Activated T-helper 1 cell treated with anti-CD3 and anti-CD28 coated beads, Interleukin-12 subunit alpha, Interleukin-12 subunit beta, Interleukin-2, Interleukin-4 antibody, amounts not matched to agents 30 ng/mL and 10 ng/mL and 1 ng/mL, durations not matched to agents 14 hours and 24 hours and 36 hours (primary cell): Measurements from ENCODE around the gene PROSER2. TPM values are rescaled to one million over a fixed set of nuclear protein-coding genes. Genes with fewer than 3 reads are reported as not detected.
"Not testable (repeated sequence)": the region's sequence is repeated elsewhere in the genome, so short reads cannot be mapped to it uniquely, and the experiment has no call there.

ENCODE experiments used
- DNase-seq: peaks from one replicate; pipeline ENCODE4 v3.0.0; 2021; ENCODE audit warnings: low spot score
- H3K27ac Mint-ChIP-seq: one replicate; pipeline ENCODE4 v1.8.0; 2021; ENCODE audit warnings: mild to moderate bottlenecking, mixed read lengths
- H3K27me3 Mint-ChIP-seq: one replicate; pipeline ENCODE4 v1.8.0; 2022; ENCODE audit warnings: mild to moderate bottlenecking, moderate library complexity, mixed read lengths; ENCODE audit not compliant: insufficient read depth
- H3K36me3 Mint-ChIP-seq: one replicate; pipeline ENCODE4 v1.8.0; 2021; ENCODE audit warnings: low read depth, mixed read lengths
- H3K4me1 Mint-ChIP-seq: one replicate; pipeline ENCODE4 v1.8.0; 2021; ENCODE audit warnings: low read depth, mixed read lengths
- H3K4me3 Mint-ChIP-seq: one replicate; pipeline ENCODE4 v1.8.0; 2021; ENCODE audit warnings: mild to moderate bottlenecking, moderate library complexity, mixed read lengths
- H3K9me3 Mint-ChIP-seq: one replicate; pipeline ENCODE4 v1.8.0; 2021; ENCODE audit warnings: mixed read lengths
- intact Hi-C: fragments of 100-400 bp; cut with micrococcal nuclease; formaldehyde crosslinking; loops from one replicate; pipeline ENCODE4 v1.15.1; 2024
- total RNA-seq: library from RNA; stranded (reverse); gene quantifications from 2 replicates; pipeline ENCODE4 v1.2.3, GENCODE V29; 2022

PROSER2 gene
- total RNA-seq, 1 donor from 2014 or later, result 0.39 TPM

- DNase-seq, result no peak
- H3K36me3 Mint-ChIP-seq, result no peaks in the 10 kb centered on the region
These were observed 57.2 kb downstream of the PROSER2 start for GRCh38 chr10:11880151-11881029.

GRCh38 chr10:11881030-11881476 lies 57.9 kb downstream of the PROSER2 start:
- H3K4me3 Mint-ChIP-seq, result no peak overlapping the region
- no peak for DNase-seq
- no peaks in the 10 kb centered on the region for H3K9me3 Mint-ChIP-seq
- no peaks in the 10 kb centered on the region for H3K4me1 Mint-ChIP-seq
- H3K27me3 Mint-ChIP-seq, result peaks cover 7% of the 10 kb centered on the region
- intact Hi-C loops, result no loop called here
- no peak overlapping the region for H3K27ac Mint-ChIP-seq
- H3K36me3 Mint-ChIP-seq, result no peaks in the 10 kb centered on the region

More at GRCh38 chr10:11880151-11881029, 57.2 kb downstream of the PROSER2 start:
- intact Hi-C loops, result no loop called here
- Mint-ChIP-seq H3K4me1 (no peaks in the 10 kb centered on the region), H3K9me3 (no peaks in the 10 kb centered on the region), H3K4me3 (no peak overlapping the region), H3K27me3 (peaks cover 9% of the 10 kb centered on the region), H3K27ac (no peak overlapping the region)

- intact Hi-C loops, result no loop called here
- Mint-ChIP-seq H3K36me3 (no peaks in the 10 kb centered on the region), H3K4me1 (no peaks in the 10 kb centered on the region), H3K27ac (no peak overlapping the region), H3K4me3 (no peak overlapping the region), H3K27me3 (peaks cover 3% of the 10 kb centered on the region), H3K9me3 (no peaks in the 10 kb centered on the region)
- no peak for DNase-seq
These were observed 58.6 kb downstream of the PROSER2 start for GRCh38 chr10:11881477-11882417.

GRCh38 chr10:11882646-11883375 lies 59.7 kb downstream of the PROSER2 start:
- Mint-ChIP-seq H3K36me3 (no peaks in the 10 kb centered on the region), H3K4me1 (no peaks in the 10 kb centered on the region), H3K27ac (no peak overlapping the region), H3K4me3 (no peak overlapping the region), H3K9me3 (no peaks in the 10 kb centered on the region), H3K27me3 (peaks cover 2% of the 10 kb centered on the region)
- intact Hi-C loops, result no loop called here
- DNase-seq, result no peak

GRCh38 chr10:11884706-11885423 lies 61.7 kb downstream of the PROSER2 start:
- Mint-ChIP-seq H3K27ac (no peak overlapping the region), H3K9me3 (no peaks in the 10 kb centered on the region), H3K4me1 (no peaks in the 10 kb centered on the region), H3K27me3 (peaks cover 2% of the 10 kb centered on the region), H3K36me3 (no peaks in the 10 kb centered on the region), H3K4me3 (no peak overlapping the region)
- no peak for DNase-seq
- intact Hi-C loops, result no loop called here

- Mint-ChIP-seq H3K27me3 (peaks cover 2% of the 10 kb centered on the region), H3K9me3 (no peaks in the 10 kb centered on the region), H3K4me1 (no peaks in the 10 kb centered on the region), H3K4me3 (no peak overlapping the region), H3K36me3 (no peaks in the 10 kb centered on the region), H3K27ac (no peak overlapping the region)
- intact Hi-C loops, result no loop called here
- DNase-seq, result no peak
These were observed 62.4 kb downstream of the PROSER2 start for GRCh38 chr10:11885437-11886137.

- intact Hi-C loops, result no loop called here
- H3K27me3 Mint-ChIP-seq, result peaks cover 2% of the 10 kb centered on the region
- H3K36me3 Mint-ChIP-seq, result no peaks in the 10 kb centered on the region
- DNase-seq, result no peak
- H3K4me3 Mint-ChIP-seq, result no peak overlapping the region
- H3K9me3 Mint-ChIP-seq, result no peaks in the 10 kb centered on the region
- no peaks in the 10 kb centered on the region for H3K4me1 Mint-ChIP-seq
- H3K27ac Mint-ChIP-seq, result no peak overlapping the region
These were observed 63.0 kb downstream of the PROSER2 start for GRCh38 chr10:11886138-11886474.

GRCh38 chr10:11886851-11887250 lies 63.7 kb downstream of the PROSER2 start:
- Mint-ChIP-seq H3K4me1 (no peaks in the 10 kb centered on the region), H3K27ac (no peak overlapping the region), H3K9me3 (no peaks in the 10 kb centered on the region), H3K36me3 (no peaks in the 10 kb centered on the region), H3K4me3 (no peak overlapping the region), H3K27me3 (no peaks in the 10 kb centered on the region)
- intact Hi-C loops, result no loop called here
- no peak for DNase-seq

- Mint-ChIP-seq H3K9me3 (no peaks in the 10 kb centered on the region), H3K36me3 (no peaks in the 10 kb centered on the region), H3K27ac (no peak overlapping the region), H3K27me3 (no peaks in the 10 kb centered on the region), H3K4me3 (no peak overlapping the region), H3K4me1 (no peaks in the 10 kb centered on the region)
- DNase-seq, result no peak
- intact Hi-C loops, result no loop called here
These were observed 64.4 kb downstream of the PROSER2 start for GRCh38 chr10:11887381-11888227.

- DNase-seq, H3K27ac Mint-ChIP-seq, H3K9me3 Mint-ChIP-seq, H3K4me1 Mint-ChIP-seq, H3K36me3 Mint-ChIP-seq, H3K4me3 Mint-ChIP-seq, H3K27me3 Mint-ChIP-seq, intact Hi-C loops: not testable (repeated sequence)
These were observed 66.1 kb downstream of the PROSER2 start for GRCh38 chr10:11889263-11889662.

- Mint-ChIP-seq H3K27ac (no peak overlapping the region), H3K27me3 (no peaks in the 10 kb centered on the region), H3K9me3 (no peaks in the 10 kb centered on the region), H3K36me3 (no peaks in the 10 kb centered on the region), H3K4me3 (no peak overlapping the region), H3K4me1 (no peaks in the 10 kb centered on the region)
- DNase-seq, result no peak
- intact Hi-C loops, result no loop called here
These were observed 68.8 kb downstream of the PROSER2 start for GRCh38 chr10:11891776-11892486.
